H7 (cell line): ENCODE data around the gene RABGAP1L. TPM values are rescaled to one million over a fixed set of nuclear protein-coding genes. Genes with fewer than 3 reads are reported as not detected.
"Not testable (repeated sequence)": the region's sequence is repeated elsewhere in the genome, so short reads cannot be mapped to it uniquely, and the experiment has no call there.

Source experiments
- DNase-seq: peaks from one replicate; pipeline ENCODE4 v3.0.0; 2012
- H3K27me3 ChIP-seq: 2 replicates; pipeline ENCODE4 v1.6.0; 2011; ENCODE audit warnings: mild to moderate bottlenecking, low read length; ENCODE audit not compliant: control insufficient read depth, insufficient read depth
- H3K36me3 ChIP-seq: replicated peaks from 2 replicates; pipeline ENCODE4 v1.5.1; 2011; ENCODE audit warnings: low read length; ENCODE audit not compliant: control insufficient read depth, insufficient read depth
- H3K4me3 ChIP-seq: 2 replicates; pipeline ENCODE4 v1.5.1; 2011; ENCODE audit warnings: low read depth, mild to moderate bottlenecking, control low read depth, low read length, moderate library complexity; ENCODE audit not compliant: insufficient read depth
- total RNA-seq: library from RNA; depleted of rRNA; stranded (reverse); fragments of >200 nt; shearing (Covaris generic); gene quantifications from 2 replicates; pipeline ENCODE4 v1.2.3, GENCODE V29; 2014

The RABGAP1L gene
- total RNA-seq, 1 experiment from 2014 or later: 31.9 TPM

DNA sequence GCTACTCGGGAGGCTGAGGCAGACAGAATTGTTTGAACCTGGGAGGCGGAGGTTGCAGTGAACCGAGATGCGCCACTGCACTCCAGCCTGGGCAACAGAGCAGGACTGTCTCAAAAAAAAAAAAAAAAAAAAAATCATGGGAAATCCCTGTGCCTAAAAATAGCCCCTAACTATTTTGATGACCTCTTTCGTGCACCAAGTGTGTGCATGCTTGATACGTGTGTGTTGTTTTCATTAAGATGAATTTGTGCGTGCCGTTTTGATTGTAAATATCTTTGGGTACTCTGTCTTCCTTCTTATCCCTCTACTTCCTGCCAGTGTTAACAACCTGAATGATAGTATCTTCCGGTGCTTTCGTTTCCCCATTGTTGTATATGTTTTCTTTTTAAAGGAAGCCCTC, 850.2 kb downstream of the RABGAP1L start:
- DNase-seq: no peak
- H3K36me3 ChIP-seq: peaks cover 29% of the 10 kb centered on the region
- no peaks in the 10 kb centered on the region for H3K27me3 ChIP-seq
- no peak overlapping the region for H3K4me3 ChIP-seq

DNA sequence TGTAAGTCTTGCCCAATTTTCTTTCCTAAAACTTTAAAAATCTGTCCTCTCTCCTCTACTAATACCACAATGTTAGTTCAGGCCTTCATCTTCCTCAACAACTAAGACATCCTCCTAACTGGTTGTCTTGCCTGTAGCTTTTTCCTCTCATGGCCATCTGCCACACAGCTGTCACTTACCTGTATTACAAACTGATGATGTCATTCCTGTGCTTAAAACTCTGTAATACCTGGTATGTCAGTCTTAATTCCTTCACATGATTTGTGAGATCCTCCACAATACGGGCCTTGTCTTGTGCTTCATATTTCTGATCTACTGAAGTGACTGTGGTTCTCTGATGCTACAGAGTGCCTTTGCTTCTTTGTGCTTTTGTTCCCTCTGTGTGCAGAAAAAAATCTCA, 854.1 kb downstream of the RABGAP1L start:
- Histone ChIP-seq H3K27me3 (no peaks in the 10 kb centered on the region), H3K36me3 (peaks cover 18% of the 10 kb centered on the region), H3K4me3 (no peak overlapping the region)
- DNase-seq: no peak

DNA sequence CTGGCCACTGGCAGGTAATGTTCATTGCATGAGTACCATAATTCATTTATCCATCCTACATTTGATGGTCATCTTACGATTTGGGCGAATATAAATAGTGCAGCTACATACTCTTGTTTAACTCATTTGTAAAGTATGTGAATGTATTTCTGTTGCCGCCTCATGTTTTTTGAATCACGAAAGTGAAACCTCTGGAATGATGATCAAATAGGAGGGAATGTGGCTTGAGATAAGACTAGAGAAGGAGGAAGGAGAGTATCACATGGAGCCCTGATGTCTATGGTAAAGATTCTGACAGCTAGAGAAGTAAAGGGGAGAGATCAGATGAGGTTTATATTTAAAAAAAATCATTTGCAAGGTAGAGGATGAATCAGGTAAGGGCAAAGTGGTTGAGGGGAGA, 855.9 kb downstream of the RABGAP1L start:
- Histone ChIP-seq H3K4me3 (no peak overlapping the region), H3K27me3 (no peaks in the 10 kb centered on the region), H3K36me3 (peaks cover 19% of the 10 kb centered on the region)
- DNase-seq: no peak

DNA sequence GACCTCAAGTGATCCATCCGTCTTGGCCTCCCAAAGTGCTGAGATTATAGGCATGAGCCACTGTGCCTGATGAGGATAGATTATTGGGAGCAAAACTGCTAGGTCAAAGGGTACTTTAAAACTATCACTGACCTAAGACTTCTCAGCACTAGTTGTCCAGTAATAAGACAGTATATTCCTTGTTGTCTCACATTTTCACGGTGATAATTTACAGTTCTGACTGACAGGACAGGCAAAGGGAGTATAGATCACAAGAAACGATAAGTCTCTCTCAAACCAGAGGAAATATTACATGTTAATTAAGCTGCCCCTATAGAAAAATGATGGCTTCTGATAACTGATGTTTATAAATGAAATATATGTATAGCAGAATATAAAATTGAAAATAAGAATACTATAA, 860.2 kb downstream of the RABGAP1L start:
- Histone ChIP-seq H3K27me3 (no peaks in the 10 kb centered on the region), H3K4me3 (no peak overlapping the region), H3K36me3 (peaks cover 6% of the 10 kb centered on the region)
- no peak for DNase-seq

DNA sequence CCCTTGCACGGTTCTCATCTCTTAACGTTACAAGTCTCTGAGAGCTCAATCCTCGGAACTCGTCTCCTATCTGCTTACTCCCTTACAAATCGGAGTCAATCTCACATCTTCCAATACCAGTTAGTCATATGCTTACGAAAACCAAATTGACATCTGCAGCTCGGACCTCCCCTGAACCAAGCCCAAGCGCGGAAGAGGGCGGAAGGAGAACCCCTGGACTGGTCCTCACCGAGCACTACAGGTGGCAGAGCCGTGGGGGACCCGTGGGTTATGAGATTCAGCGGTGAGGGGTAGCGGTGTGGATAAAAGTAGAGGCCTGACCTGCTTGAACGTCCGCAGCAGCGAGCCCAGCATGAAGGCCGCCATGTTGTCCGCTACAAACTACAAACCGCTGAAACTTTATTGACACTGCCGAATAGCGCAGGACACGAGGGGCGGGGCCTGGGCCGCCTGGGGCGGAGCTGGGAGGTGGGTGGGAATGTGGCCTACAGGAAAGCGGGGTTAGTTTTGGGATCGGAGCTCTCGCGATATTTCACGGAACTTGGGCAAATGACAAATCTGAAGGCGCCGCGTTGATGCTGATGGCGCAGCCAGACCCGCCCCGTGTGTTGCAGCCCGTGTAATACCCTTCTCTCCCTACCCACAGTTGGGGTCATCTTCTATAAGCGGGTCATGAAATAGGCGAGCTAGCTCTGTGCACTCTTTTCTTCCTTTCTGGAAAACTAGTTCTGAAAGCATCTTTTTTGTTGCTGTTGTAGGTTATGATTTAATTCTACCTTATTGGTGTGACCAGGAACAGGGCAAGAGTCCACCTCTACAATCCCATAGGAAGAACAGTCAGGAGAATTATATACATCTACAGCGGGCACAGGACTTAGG, 864.0 kb downstream of the RABGAP1L start, which contains the start of gene MRPS14:
Gene MRPS14, minus strand, starts transcription at position 383 of the 879 bp plus-strand sequence. Its CDS starts 17 bp downstream, at position 366.
- DNase-seq: peak; percentile 91
- Histone ChIP-seq H3K4me3 (peak within 1 kb of the TSS; percentile 98), H3K36me3 (peaks cover 3% of the 10 kb centered on the region), H3K27me3 (no peaks in the 10 kb centered on the region)

DNA sequence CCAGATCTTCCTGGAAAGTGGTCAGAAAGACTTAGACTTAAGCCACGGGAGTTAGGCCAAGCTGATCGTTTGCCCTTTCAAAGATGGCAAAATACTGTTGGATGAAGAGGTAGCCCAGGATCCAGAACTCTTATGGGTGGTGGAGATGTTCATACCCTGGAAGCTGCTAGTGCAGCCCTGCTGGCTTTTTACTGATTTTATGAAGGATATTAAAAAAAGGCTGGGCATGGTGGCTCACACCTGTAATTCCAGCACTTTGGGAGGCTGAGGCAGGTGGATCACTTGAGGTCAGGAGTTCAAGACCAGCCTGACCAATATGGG, 864.6 kb downstream of the RABGAP1L start:
- not testable (repeated sequence) for H3K27me3 ChIP-seq, DNase-seq, H3K36me3 ChIP-seq
- H3K4me3 ChIP-seq: peak overlapping the region; percentile 98

DNA sequence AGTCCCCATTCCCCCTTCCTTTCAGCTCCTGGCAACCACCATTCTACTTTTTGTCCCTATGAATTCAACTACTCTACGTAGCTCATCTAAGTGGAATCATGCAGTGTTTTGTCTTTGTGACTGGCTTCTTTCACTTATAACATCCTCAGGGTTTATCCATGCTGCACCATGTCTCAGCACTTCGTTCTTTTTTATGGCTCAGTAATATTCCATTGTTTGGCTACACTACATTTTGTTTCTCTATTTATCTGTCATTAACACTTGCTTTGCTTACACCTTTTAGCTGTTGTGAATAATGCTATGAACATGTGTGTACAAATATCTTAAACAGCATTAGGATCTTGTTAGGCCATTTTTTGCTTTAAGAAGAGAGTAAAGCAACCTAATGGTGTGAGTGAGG, 865.5 kb downstream of the RABGAP1L start:
- Histone ChIP-seq H3K36me3 (no peaks in the 10 kb centered on the region), H3K27me3 (no peaks in the 10 kb centered on the region), H3K4me3 (no peak overlapping the region)
- no peak for DNase-seq

DNA sequence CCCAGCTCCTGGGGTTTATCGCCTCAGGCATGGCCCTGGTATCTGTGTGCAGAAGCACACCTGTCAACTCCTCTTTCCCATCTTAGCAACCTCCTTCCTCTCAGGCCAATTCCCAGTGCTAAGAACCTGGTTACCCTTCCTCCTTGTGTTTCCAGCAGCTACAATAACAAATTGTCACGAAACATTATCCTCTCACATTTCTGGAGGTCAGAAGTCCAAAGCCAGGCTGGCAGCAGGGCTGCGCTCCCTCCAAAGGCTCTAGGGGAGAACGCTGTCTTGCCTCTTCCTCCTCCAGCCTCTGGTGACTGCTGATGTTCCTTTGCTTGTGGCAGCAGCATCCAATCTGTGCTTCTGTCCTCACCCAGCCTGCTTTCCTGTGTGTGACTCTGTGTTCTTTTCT, 874.6 kb downstream of the RABGAP1L start:
- no peak for DNase-seq
- Histone ChIP-seq H3K36me3 (no peaks in the 10 kb centered on the region), H3K4me3 (no peak overlapping the region), H3K27me3 (no peaks in the 10 kb centered on the region)

DNA sequence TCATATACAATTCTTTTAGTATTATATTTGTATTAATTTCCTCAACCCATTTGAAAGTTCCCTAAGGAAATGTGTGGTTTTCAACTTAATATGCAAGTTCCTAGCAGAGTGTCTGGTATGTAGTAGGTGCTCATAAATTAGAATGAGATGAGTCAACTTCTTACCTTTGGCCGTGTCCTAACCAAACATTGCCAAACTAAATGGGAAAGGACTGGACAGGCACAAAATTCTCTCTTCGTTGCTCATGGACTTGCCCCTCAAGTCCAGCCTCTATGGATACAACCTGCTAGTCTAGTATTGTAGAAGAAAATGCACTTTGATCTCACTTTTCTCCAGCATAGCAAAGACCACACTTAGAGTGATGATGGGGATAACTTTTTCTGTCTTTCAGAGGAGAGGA, 875.5 kb downstream of the RABGAP1L start:
- H3K36me3 ChIP-seq: no peaks in the 10 kb centered on the region
- H3K27me3 ChIP-seq: no peaks in the 10 kb centered on the region
- no peak overlapping the region for H3K4me3 ChIP-seq
- DNase-seq: no peak

DNA sequence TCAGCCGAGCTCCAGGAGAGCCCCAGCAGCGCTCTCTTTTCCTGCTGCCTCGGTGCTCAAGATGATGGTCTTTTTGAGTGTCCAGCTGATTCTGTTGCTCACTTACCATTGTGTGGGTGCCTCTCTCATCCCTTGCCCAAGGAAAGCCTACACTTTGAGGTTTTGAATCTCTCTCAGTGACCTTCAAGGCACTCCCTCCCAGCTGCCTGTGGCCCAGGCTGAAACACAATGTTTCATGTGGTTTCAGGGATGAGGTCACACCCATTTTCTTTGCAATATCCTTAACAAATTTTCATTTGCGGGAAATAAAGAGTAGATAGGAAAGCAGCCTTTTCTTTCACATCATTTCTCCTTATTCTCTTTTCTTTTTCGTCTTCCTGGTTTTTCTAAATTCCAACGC, 876.5 kb downstream of the RABGAP1L start:
- no peak overlapping the region for H3K4me3 ChIP-seq
- no peaks in the 10 kb centered on the region for H3K27me3 ChIP-seq
- no peaks in the 10 kb centered on the region for H3K36me3 ChIP-seq
- DNase-seq: no peak

DNA sequence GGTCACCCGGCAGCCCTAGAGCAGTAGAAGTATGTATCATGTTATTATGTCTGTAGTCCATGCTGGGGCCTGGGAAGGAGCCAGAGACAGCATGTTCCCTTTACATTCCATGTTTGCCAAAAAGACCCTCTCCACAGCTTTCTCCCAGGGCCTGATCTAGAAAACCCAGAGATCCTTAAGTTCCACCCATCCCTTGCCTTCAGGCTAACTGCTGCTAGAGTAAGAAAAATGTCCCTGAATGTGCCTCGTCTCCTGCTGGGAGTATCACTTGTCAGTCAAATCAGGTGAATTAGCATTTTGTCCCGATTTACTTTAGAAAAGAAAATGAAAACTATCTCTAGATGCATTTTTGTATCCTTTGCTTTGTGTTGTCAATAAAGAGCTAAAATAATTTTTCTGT, 877.2 kb downstream of the RABGAP1L start:
- H3K4me3 ChIP-seq: no peak overlapping the region
- no peaks in the 10 kb centered on the region for H3K27me3 ChIP-seq
- H3K36me3 ChIP-seq: no peaks in the 10 kb centered on the region
- DNase-seq: no peak

DNA sequence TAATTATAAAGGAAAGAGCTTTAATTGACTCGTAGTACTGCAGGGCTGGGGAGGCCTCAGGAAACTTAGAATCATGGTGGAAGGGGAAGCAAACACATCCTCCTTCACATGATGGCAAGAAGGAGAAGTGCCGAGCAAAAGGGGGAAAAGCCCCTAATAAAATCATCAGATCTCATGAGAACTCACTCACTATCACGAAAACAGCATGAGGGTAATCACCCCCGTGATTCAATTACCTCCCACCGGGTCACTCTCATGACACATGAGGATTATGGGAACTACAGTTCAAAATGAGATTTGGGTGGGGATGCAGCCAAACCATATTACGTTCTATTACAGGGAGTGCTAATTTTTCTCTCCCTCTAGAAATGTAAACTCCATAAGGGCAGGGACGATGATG, 878.1 kb downstream of the RABGAP1L start:
- Histone ChIP-seq H3K4me3 (no peak overlapping the region), H3K36me3 (no peaks in the 10 kb centered on the region), H3K27me3 (no peaks in the 10 kb centered on the region)
- no peak for DNase-seq

DNA sequence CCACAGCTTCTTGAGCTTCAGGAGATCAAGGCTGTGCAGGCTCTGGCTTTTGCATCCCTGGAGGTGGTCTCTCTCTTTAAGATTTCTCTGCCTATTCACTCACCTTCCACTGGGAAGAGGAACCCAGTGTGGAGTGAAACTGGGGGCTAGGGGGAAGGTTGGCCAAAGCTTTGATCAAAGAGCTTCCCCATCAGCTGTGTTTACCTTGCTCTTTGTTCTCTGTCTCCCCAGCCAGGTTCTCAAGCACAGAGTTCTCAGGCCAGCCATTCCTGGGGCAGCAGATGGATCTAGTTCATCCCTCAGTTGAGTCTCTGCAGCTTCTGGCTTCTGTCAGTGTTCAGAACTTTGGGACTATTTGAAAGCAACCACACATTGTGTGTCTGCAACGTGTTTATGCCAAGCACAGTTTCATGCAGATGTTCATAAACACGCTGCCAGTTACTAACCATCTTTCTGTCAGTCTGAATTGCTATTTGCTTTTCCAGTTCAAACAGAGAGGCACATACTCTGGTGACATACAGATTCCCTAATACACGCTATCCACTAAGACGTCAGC, 881.1 kb downstream of the RABGAP1L start:
- no peak for DNase-seq
- Histone ChIP-seq H3K27me3 (no peaks in the 10 kb centered on the region), H3K4me3 (no peak overlapping the region), H3K36me3 (no peaks in the 10 kb centered on the region)

DNA sequence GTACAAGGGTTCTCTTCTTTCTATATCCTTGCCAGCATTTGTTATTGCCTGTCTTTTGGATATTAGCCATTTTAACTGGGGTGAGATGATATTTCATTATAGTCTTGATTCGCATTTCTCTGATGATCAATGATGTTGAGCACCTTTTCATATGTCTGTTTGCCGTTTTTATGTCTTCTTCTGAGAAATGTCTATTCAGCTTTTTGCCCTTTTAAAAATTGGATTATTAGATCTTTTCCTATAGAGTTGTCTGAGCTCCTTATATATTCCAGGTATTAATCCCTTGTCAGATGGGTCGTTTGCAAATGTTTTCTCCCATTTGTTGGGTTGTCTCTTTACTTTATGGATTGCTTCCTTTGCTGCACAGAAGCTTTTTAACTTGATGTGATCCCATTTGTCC, 883.3 kb downstream of the RABGAP1L start:
- Histone ChIP-seq H3K36me3 (no peaks in the 10 kb centered on the region), H3K27me3 (no peaks in the 10 kb centered on the region), H3K4me3 (no peak overlapping the region)
- DNase-seq: no peak

DNA sequence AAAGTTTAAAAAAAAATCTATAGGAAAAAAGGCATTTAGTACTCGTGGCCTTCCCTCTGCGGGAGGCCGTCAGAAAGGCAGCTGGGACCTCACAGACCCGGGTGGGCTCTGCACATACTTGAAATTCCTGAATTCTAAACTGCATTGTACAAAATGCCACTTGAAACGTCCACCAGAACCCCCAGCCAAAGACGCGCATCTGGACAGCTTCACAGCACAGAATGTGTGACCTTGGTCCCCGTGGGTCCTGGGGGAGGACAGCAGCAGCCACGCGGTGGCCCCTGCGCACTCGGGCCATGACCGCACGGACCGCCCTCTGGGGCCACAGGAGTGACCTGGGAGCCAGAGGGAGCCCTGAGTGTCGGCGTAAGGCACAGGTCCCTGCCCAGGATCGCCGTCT, 884.5 kb downstream of the RABGAP1L start:
- no peaks in the 10 kb centered on the region for H3K36me3 ChIP-seq
- peak; percentile 36 for DNase-seq
- no peaks in the 10 kb centered on the region for H3K27me3 ChIP-seq
- H3K4me3 ChIP-seq: no peak overlapping the region
